DMS153 treated with DMSO at 0.1 percent for 48 hours (cell line): ENCODE results near the gene LILRB3.
"Not testable (repeated sequence)": the region's sequence is repeated elsewhere in the genome, so short reads cannot be mapped to it uniquely, and the experiment has no call there.

Experiments
- DNase-seq: peaks from one replicate; lab custom pipeline; 2025; ENCODE audit not compliant: unreplicated experiment; lab: John Stamatoyannopoulos, UW

The LILRB3 gene

GRCh38 chr19:54222474-54223276, at the start of gene LILRB3:
TSS of gene LILRB3 (minus strand) at chr19:54223007. CDS start at chr19:54222976, 31 bp downstream.
- not testable (repeated sequence) for DNase-seq

GRCh38 chr19:54272181-54272580, 49.4 kb upstream of the LILRB3 start:
- DNase-seq, result not testable (repeated sequence)

GRCh38 chr19:54271587-54271986, 48.8 kb upstream of the LILRB3 start:
- not testable (repeated sequence) for DNase-seq

- DNase-seq, result no peak
Measured at GRCh38 chr19:54271106-54271505, 48.3 kb upstream of the LILRB3 start.

GRCh38 chr19:54268936-54269335, 46.1 kb upstream of the LILRB3 start:
- no peak for DNase-seq

GRCh38 chr19:54266133-54266532, 43.3 kb upstream of the LILRB3 start:
- peak; percentile 23 for DNase-seq

GRCh38 chr19:54262470-54262869, 39.7 kb upstream of the LILRB3 start:
- no peak for DNase-seq

- no peak for DNase-seq
Measured at GRCh38 chr19:54262066-54262465, 39.3 kb upstream of the LILRB3 start.

GRCh38 chr19:54257116-54257480, 34.3 kb upstream of the LILRB3 start, which contains the start of gene LILRB5:
TSS of gene LILRB5 (minus strand) at chr19:54257273. CDS start at chr19:54257193, 80 bp downstream.
- DNase-seq, result no peak

GRCh38 chr19:54256250-54257115, 33.7 kb upstream of the LILRB3 start:
- no peak for DNase-seq

GRCh38 chr19:54255105-54255775, 32.4 kb upstream of the LILRB3 start:
- DNase-seq, result no peak

GRCh38 chr19:54254195-54254906, 31.5 kb upstream of the LILRB3 start:
- no peak for DNase-seq

GRCh38 chr19:54253331-54254194, 30.8 kb upstream of the LILRB3 start:
- DNase-seq, result no peak

GRCh38 chr19:54252845-54253244, 30.0 kb upstream of the LILRB3 start:
- DNase-seq, result no peak

GRCh38 chr19:54252243-54252642, 29.4 kb upstream of the LILRB3 start:
- DNase-seq, result no peak

- no peak for DNase-seq
Measured at GRCh38 chr19:54248016-54248601, 25.3 kb upstream of the LILRB3 start.

- no peak for DNase-seq
Measured at GRCh38 chr19:54247106-54247930, 24.5 kb upstream of the LILRB3 start.

- no peak for DNase-seq
Measured at GRCh38 chr19:54245936-54246335, 23.1 kb upstream of the LILRB3 start.

GRCh38 chr19:54243809-54244208, 21.0 kb upstream of the LILRB3 start:
- not testable (repeated sequence) for DNase-seq
